ENCODE measurements around the gene MADCAM1. TPM values are rescaled to one million over a fixed set of nuclear protein-coding genes. Genes with fewer than 3 reads are reported as not detected.

Gene MADCAM1
- total and polyA plus RNA-seq, 2 of the 8 experiments (the other 6 are each of a cell fraction or from before 2014, with no cell fraction given) = 2.3 to 3.0 TPM

DNA sequence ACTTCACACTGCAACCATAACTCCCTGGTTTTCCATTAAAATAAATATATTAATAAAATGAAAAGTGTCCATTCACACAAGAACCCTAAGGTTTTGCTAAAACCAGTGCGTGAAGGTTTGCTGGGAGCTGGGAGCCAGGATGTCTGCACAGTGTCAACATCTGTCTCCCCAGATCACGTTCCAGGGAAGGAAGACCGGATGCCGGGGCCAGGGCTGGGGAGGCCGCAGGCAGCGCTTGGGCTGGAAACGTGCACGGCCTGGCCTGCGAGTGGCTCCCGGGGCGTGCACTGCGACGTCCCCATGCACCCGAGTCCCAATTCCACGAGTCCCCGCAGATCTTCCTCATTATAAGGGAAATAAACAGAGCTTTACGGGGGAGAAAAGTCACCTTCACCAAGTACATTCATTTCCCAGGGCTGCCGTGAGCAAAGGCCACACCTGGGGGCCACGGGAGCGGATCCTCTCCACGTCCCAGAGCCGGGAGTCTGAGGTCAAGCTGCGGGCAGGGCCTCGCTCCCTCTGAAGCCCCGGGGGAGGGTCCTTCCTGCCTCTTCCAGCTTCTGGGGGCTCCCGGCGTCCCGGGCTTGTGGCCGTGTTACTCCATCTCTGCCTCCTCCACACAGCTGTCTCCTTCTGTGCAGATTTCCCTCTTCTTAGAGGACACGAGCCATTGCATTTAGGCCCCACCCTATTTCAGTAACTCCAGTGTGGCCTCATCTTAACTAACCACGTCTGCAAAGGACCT is 48.3 kb upstream of the MADCAM1 start (continued):
- TF ChIP-seq, protein P1, sequence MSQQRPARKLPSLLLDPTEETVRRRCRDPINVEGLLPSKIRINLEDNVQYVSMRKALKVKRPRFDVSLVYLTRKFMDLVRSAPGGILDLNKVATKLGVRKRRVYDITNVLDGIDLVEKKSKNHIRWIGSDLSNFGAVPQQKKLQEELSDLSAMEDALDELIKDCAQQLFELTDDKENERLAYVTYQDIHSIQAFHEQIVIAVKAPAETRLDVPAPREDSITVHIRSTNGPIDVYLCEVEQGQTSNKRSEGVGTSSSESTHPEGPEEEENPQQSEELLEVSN (IDR thresholded peaks at IDR 0.05) = no peak
- TF ChIP-seq RXRA (IDR thresholded peaks at IDR 0.05; ENCODE audit: insufficient read depth, low read depth, low read length) (no peak), PHF8 (conservative IDR thresholded peaks at IDR 0.05; ENCODE audit: low read depth, low read length) (no peak)
